GM19328 (cell line): Measurements from ENCODE around the gene APOL1.
"Not testable (repeated sequence)": the region's sequence is repeated elsewhere in the genome, so short reads cannot be mapped to it uniquely, and the experiment has no call there.

ENCODE experiments used
- ATAC-seq: cut with Tn5 transposase; IDR thresholded peaks from one replicate; pipeline ENCODE4 v1.9.1; 2021; ENCODE audit warnings: mild to moderate bottlenecking, moderate library complexity; ENCODE audit not compliant: unreplicated experiment

The APOL1 gene

GRCh38 chr22:36290391-36291075 is 37.6 kb downstream of the APOL1 start:
- not testable (repeated sequence) for ATAC-seq

GRCh38 chr22:36291831-36292740 is 39.2 kb downstream of the APOL1 start:
- ATAC-seq = no peak

- ATAC-seq = no peak
These were observed 40.0 kb downstream of the APOL1 start for GRCh38 chr22:36292823-36293530.

- no peak for ATAC-seq
These were observed 40.8 kb downstream of the APOL1 start for GRCh38 chr22:36293606-36294292.

GRCh38 chr22:36294293-36294620 is 41.3 kb downstream of the APOL1 start:
- ATAC-seq = no peak

GRCh38 chr22:36294801-36295200 is 41.9 kb downstream of the APOL1 start:
- ATAC-seq = no peak

- no peak for ATAC-seq
These were observed 42.3 kb downstream of the APOL1 start for GRCh38 chr22:36295247-36295646.

GRCh38 chr22:36296690-36297089 is 43.8 kb downstream of the APOL1 start:
- ATAC-seq = no peak

GRCh38 chr22:36297568-36297967 is 44.6 kb downstream of the APOL1 start:
- ATAC-seq = no peak

GRCh38 chr22:36298118-36298517 is 45.2 kb downstream of the APOL1 start:
- no peak for ATAC-seq

GRCh38 chr22:36298601-36299000 is 45.7 kb downstream of the APOL1 start:
- no peak for ATAC-seq

- no peak for ATAC-seq
These were observed 46.4 kb downstream of the APOL1 start for GRCh38 chr22:36299295-36299694.

- no peak for ATAC-seq
These were observed 47.0 kb downstream of the APOL1 start for GRCh38 chr22:36299911-36300310.

- no peak for ATAC-seq
These were observed 47.7 kb downstream of the APOL1 start for GRCh38 chr22:36300396-36301212.

- ATAC-seq = no peak
These were observed 48.5 kb downstream of the APOL1 start for GRCh38 chr22:36301384-36301828.

- no peak for ATAC-seq
These were observed 48.9 kb downstream of the APOL1 start for GRCh38 chr22:36301851-36302250.

- ATAC-seq = no peak
These were observed 49.6 kb downstream of the APOL1 start for GRCh38 chr22:36302439-36303114.

- no peak for ATAC-seq
These were observed 50.2 kb downstream of the APOL1 start for GRCh38 chr22:36303115-36303467.

GRCh38 chr22:36303874-36304273 is 50.9 kb downstream of the APOL1 start:
- ATAC-seq = no peak

- ATAC-seq = no peak
These were observed 51.5 kb downstream of the APOL1 start for GRCh38 chr22:36304429-36304828.
